OCI-LY7 (cell line): ENCODE measurements around the gene GAREM1.

ENCODE experiments used
- CTCF ChIP-seq: fragments of 200-600 bp; sonication (generic); conservative IDR thresholded peaks from 2 replicates; pipeline ENCODE4 v1.5.1; 2014; ENCODE audit warnings: mild to moderate bottlenecking, antibody characterized with exemption, low read length, moderate library complexity, mixed read lengths
- EZH2phosphoT487 ChIP-seq: fragments of 200-600 bp; sonication (generic); IDR thresholded peaks from 2 replicates; pipeline ENCODE4 v1.6.1; 2018; ENCODE audit warnings: low read depth, borderline replicate concordance, mild to moderate bottlenecking, mixed run types, antibody characterized with exemption, low read length, moderate library complexity, mixed read lengths

DNA sequence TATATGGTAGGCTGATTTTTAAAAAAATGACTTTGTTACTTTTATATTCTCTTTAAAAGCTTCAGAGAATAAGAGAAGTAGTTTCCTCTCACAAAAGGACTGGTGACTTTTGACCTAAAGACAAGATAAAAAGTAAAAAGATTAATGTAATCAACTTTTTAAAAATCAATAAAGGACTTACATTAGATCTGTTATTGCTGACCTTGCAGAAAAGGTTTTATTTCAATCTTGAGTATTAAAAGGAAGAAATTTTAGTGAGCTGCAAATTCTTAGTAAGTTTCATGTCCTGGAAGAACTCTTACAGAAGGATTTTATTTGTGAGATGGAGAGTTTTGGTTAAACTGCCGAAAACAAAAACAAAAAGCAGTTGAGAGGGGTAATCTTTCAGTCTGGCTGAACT lies 2.2 kb upstream of the GAREM1 start:
- TF ChIP-seq CTCF (no peak), EZH2phosphoT487 (no peak)
